ENCODE results near the gene AMD1.
"Not testable (repeated sequence)": the region's sequence is repeated elsewhere in the genome, so short reads cannot be mapped to it uniquely, and the experiment has no call there.

Gene AMD1

GRCh38 chr6:110873981-110874879 is at the start of gene AMD1:
Gene AMD1 (plus strand): TSS chr6:110874785. CDS start chr6:110875106, 321 bp downstream.
- peak; percentile 97 for DNase-seq

- DNase-seq: no peak
Observed at GRCh38 chr6:110826236-110827129, 48.1 kb upstream of the AMD1 start.

GRCh38 chr6:110828396-110828795 is 46.2 kb upstream of the AMD1 start:
- no peak for DNase-seq

GRCh38 chr6:110831405-110831804 is 43.2 kb upstream of the AMD1 start:
- no peak for DNase-seq

GRCh38 chr6:110833831-110834230 is 40.8 kb upstream of the AMD1 start:
- DNase-seq: no peak

GRCh38 chr6:110835751-110836150 is 38.8 kb upstream of the AMD1 start:
- not testable (repeated sequence) for DNase-seq

GRCh38 chr6:110841266-110841665 is 33.3 kb upstream of the AMD1 start:
- no peak for DNase-seq

- DNase-seq: no peak
Observed at GRCh38 chr6:110849781-110850180, 24.8 kb upstream of the AMD1 start.

GRCh38 chr6:110852773-110853172 is 21.8 kb upstream of the AMD1 start:
- no peak for DNase-seq

GRCh38 chr6:110853754-110854477 is 20.7 kb upstream of the AMD1 start:
- no peak for DNase-seq

- no peak for DNase-seq
Observed at GRCh38 chr6:110856296-110856695, 18.3 kb upstream of the AMD1 start.

- no peak for DNase-seq
Observed at GRCh38 chr6:110858016-110858415, 16.6 kb upstream of the AMD1 start.

GRCh38 chr6:110858562-110859214 is 15.9 kb upstream of the AMD1 start:
- DNase-seq: no peak

GRCh38 chr6:110859335-110859792 is 15.2 kb upstream of the AMD1 start:
- DNase-seq: no peak

- DNase-seq: no peak
Observed at GRCh38 chr6:110864824-110865223, 9.8 kb upstream of the AMD1 start.

- DNase-seq: no peak
Observed at GRCh38 chr6:110874880-110875547, 429 bp downstream of the AMD1 start.

- DNase-seq: peak; percentile 66
Observed at GRCh38 chr6:110875548-110876169, 1.1 kb downstream of the AMD1 start.

GRCh38 chr6:110876170-110876773 is 1.7 kb downstream of the AMD1 start:
- peak; percentile 57 for DNase-seq

- no peak for DNase-seq
Observed at GRCh38 chr6:110876806-110877564, 2.4 kb downstream of the AMD1 start.

- DNase-seq: no peak
Observed at GRCh38 chr6:110877569-110877968, 3.0 kb downstream of the AMD1 start.

Data from CD4-positive, alpha-beta T cell treated with Interleukin-4 for 4 hours (primary cell).